HG02870 (cell line): ENCODE data around the gene ATR.

Experiments used
- ATAC-seq: cut with Tn5 transposase; IDR thresholded peaks from one replicate; pipeline ENCODE4 v1.9.1; 2021; ENCODE audit warnings: mild to moderate bottlenecking, moderate library complexity; ENCODE audit not compliant: unreplicated experiment

The ATR gene

GRCh38 chr3:142534543-142534942 is 44.0 kb downstream of the ATR start:
- ATAC-seq: no peak

GRCh38 chr3:142530296-142530695 is 48.2 kb downstream of the ATR start:
- ATAC-seq: no peak

- ATAC-seq: no peak
Measured at GRCh38 chr3:142523921-142524566, 54.5 kb downstream of the ATR start.

GRCh38 chr3:142509079-142509478 is 69.5 kb downstream of the ATR start:
- ATAC-seq: no peak

DNA sequence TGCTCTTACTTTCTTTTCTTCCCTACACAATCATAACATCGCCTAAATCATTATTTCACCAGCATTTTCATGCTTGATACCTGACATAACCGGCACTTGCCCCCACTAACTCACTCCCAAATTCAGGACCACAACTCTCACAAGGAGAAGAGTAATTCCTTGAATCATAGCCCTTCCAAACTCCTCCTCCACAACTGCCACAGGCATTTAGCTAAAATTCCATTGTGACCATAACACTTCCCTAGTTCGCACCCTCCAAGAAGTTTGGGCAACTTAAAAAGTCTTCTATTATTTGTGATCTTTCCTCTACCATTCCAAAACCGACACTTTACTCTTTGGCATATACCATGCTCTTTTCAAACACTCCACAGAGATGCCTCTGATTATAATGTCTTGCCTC is 71.3 kb downstream of the ATR start:
- no peak for ATAC-seq

DNA sequence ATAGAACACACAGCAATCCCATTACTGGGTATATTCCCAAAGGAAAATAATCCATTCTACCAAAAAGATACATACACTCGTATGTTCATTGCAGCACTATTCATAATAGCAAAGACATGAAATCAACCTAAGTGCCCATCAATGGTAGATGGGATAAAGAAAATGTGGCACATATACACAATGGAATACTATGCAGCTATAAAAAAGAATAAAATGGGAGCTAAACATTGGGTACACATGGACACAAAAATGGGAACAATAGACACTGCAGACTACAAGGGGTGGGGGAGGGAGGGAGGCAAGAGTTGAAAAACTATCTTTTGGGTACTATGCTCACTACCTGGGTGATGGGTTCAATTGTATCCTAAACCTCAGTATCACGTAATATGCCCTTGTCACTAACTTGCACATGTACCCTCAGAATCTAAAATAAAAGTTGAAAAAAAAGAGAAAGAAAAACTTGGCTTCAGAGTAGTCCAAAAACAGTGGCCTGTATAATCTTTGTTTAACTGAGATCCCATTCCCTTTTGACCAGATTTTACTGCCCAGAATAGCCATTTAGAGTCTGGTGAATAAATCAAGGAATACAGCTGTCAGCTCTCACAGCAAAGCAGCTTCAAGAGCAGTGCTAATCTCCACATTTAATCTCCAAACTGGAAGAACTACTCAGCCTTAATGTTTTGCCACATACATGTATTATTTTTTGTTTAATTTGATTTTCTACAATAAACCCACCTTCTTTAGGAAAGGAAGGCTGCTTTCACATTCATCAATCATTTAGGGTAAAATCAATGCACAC is 76.1 kb downstream of the ATR start:
- ATAC-seq: no peak

GRCh38 chr3:142501004-142501926 is 77.3 kb downstream of the ATR start:
- ATAC-seq: no peak

- no peak for ATAC-seq
Measured at GRCh38 chr3:142500211-142500610, 78.3 kb downstream of the ATR start.

- ATAC-seq: peak; percentile 66
Measured at GRCh38 chr3:142498397-142499180, 79.9 kb downstream of the ATR start.

GRCh38 chr3:142497729-142498128 is 80.8 kb downstream of the ATR start:
- no peak for ATAC-seq

DNA sequence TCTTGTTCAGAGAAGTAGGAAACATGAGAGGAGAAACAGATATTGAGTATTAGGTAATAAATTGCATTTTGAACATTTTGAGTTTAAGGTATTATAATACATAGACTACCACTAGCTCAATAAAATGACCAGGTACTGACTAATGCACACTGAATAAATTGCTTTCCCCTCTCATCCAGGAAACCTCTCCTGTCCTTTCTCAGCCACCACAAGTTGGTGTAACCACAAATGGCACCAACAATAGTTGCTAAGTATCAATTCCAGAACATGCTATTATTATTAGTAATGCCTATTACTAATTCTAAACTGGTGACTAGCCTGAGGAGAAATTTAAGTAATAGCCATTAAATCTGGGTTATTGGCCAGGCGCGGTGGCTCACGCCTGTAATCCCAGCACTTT is 83.4 kb downstream of the ATR start:
- no peak for ATAC-seq

DNA sequence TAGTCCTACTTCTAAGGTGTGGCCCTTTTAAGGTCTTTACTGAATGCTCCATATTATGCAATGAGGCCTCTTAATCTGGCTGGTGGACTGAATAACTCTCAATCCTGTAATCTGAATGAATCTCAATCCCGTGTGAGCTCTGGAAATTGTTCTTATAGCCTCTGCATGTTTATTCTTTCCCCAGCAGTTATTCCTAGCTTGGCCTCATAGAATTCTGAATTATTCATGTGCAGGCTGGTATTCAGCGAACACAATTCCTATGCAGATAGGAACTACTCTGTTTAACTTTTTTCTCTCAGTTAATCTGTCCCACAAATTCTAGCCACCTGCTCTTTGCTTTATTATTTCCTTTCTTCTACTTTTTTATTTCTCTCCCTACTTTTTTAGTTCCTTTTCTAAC is 86.3 kb downstream of the ATR start:
- ATAC-seq: no peak

GRCh38 chr3:142489572-142490323 is 88.8 kb downstream of the ATR start:
- no peak for ATAC-seq

DNA sequence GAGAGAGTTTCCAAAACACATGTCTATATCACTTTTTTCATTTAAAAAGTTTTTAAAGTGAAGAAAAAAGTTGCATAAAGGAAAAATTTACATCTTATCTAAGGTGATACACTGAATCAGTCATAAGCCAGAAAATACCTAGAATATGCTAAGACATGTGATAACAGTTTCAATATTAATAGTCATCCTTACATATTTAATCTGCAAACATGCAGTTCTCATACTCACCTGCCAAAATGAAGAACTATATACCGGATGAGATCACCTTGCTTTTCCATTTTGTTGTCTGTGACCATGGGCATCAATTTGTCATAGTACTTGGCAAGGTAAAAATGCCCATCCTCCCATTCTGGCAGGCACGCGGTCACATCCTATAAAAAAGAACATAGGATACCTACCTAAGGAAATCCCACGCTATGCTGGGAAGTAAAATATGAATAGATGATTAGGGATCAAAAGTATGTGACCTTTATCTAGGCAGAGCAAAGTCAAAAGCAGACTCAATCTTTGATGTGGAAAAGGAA is 93.6 kb downstream of the ATR start:
- ATAC-seq: no peak

GRCh38 chr3:142481196-142481595 is 97.3 kb downstream of the ATR start:
- no peak for ATAC-seq

DNA sequence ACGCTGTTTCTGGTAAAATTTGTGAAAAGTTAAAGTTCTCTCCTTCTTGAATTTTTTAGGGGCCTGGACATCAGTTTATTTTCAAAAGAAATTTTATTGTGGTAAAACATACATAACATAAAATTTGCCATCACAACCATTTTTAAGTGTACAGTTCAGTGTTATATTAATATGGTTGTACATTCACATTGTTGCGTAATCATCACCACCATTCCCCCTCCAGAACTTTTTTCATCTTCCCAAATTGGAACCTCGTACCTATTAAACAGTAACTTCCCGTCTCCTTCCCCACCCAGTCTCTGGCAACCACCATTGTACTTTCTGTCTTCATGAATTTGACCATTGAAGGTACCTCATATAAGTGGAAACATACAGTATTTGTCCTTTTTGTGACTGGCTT is 107.7 kb downstream of the ATR start:
- no peak for ATAC-seq

DNA sequence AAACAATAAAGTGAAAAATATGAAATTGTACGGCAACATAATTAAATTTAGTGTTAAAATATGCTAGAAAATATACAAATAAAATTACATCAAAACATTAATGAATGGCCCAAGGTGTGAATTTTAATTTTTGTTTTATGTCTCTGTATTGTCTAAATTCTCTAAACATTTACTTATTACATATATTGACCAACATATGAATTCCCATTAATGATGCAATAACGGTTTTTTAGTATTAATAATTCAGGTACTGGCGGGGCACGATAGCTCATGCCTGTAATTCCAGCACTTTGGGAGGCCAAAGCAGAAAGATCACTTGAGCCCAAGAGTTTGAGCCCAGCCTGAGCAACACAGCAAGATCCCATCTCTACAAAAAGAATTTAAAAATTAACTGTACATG is 110.1 kb downstream of the ATR start:
- ATAC-seq: no peak

GRCh38 chr3:142467768-142468167 is 110.8 kb downstream of the ATR start:
- ATAC-seq: no peak

GRCh38 chr3:142460689-142461088 is 117.8 kb downstream of the ATR start:
- no peak for ATAC-seq

DNA sequence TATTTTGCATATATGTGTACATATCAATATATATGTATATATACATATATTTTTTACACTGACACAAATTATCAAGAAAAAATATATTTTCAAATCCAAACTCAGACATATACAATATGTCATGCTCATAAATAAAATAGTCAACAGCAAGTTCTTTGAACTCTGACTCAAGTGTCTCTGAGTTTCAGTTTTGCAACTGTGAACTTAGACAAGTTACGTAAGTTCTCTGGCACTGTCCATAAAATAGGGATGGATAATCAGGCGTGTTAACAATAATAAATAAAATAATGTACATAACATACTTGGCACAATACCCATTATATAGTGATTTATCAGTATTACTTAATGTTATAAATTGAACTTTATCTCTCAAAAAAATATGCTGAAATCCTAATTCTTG is 118.6 kb downstream of the ATR start:
- no peak for ATAC-seq
